Measurements from ENCODE around the gene TMEM270.

The TMEM270 gene

DNA sequence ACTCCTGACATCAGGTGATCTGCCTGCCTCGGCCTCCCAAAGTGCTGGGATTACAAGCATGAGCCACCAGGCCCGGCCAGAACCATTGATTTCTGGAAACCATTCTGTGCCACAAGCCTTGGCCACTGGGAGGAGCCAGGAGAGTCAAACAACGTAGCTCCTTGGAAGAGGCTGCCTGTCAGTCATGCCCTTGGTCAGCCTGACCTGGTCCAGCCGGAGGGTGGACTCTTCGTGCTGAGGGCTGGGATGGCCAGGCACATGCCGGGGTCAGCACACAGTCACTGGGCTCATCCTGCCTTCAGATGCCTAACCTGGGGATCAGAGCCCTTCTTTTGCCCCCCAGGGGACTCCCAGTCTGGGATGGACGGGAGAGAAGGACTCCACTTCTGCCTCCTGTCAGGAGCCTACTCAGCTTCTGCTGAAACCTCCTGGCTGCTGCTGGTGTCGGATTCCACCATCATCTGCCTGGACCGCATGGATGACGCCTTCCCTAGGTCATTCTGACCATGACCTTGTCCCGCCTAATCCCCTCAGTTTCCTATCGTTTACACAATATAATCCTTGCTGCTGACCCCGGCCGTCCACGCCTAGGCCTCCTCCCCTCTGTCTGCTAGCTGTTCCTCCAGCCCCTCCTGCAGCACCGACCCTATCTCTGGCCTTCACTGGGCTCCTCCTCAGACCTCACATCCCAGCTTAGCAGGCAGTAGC is 30.4 kb downstream of the TMEM270 start:
- Histone ChIP-seq H3K27ac (ENCODE audit: low read length) (no peak overlapping the region), H3K9me3 (ENCODE audit: control insufficient read depth in 2 of 2, low read length in 2 of 2) (no peaks in the 10 kb centered on the region), H3K4me1 (ENCODE audit: control insufficient read depth, insufficient read depth, low read length) (peaks cover 39% of the 10 kb centered on the region), H3K9ac (ENCODE audit: low read length in 2 of 2) (no peak overlapping the region), H3K4me3 (ENCODE audit: low read length in 2 of 2) (no peak overlapping the region), H3K27me3 (ENCODE audit: control insufficient read depth in 1 of 2, insufficient read depth in 2 of 2, low read length in 2 of 2) (no peaks in the 10 kb centered on the region), H3K36me3 (ENCODE audit: control insufficient read depth in 2 of 2, insufficient read depth in 2 of 2, low read length in 2 of 2) (no peaks in the 10 kb centered on the region)

DNA sequence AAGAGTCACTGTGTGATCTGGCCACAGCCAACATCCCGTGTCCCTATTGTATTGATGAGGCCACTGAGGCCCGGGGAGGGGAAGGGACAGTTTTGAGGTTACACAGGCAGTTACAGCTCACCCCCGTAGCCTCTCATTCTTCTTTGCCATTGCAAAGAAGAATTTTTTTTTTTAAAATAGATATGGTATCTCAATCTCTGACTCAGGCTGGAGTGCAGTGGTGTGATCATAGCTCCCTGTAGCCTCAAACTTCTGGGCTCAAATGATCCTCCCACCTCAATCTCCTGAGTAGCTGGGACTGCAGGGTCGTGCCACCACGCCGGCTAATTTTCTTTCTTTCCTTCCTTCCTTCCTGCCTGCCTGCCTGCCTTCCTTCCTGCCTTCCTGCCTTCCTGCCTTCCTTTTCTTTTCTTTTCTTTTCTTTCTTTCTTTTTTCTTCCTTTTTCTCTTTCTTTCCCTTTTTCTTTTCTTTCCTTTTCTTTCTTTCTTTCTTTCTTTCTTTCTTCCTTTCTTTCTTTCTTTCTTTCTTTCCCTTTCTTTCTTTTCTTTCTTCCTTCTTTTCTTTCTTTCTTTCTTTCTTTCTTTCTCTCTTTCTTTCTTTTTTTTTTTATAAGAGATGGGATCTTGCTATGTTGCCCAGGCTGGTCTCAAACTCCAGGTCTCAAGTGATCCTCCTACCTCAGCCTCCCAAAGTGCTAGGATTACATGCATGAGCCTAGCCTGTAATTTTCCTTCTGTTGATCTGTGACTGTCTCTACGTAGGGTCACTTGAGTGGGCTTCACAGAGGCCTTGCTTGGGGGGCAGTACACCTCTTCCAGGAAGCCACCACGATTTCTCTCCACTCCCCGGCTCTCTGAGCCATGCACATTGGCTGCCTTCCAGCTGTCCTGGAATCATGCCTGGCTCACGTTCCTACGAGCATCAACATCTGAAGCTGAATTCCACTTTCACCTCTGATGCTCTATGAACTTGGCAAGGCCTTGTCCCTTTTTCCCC is 31.3 kb downstream of the TMEM270 start:
- Histone ChIP-seq H3K27ac (ENCODE audit: low read length) (no peak overlapping the region), H3K27me3 (ENCODE audit: control insufficient read depth in 1 of 2, insufficient read depth in 2 of 2, low read length in 2 of 2) (no peaks in the 10 kb centered on the region), H3K4me3 (ENCODE audit: low read length in 2 of 2) (peak overlapping the region in 1 of 2 donors; percentile 47), H3K9ac (ENCODE audit: low read length in 2 of 2) (no peak overlapping the region), H3K9me3 (ENCODE audit: control insufficient read depth in 2 of 2, low read length in 2 of 2) (peaks cover 0 to 6% of the 10 kb centered on the region in 2 donors), H3K36me3 (ENCODE audit: control insufficient read depth in 2 of 2, insufficient read depth in 2 of 2, low read length in 2 of 2) (no peaks in the 10 kb centered on the region), H3K4me1 (ENCODE audit: control insufficient read depth, insufficient read depth, low read length) (peaks cover 29% of the 10 kb centered on the region)

- Histone ChIP-seq H3K27ac (ENCODE audit: low read length) (no peak overlapping the region), H3K4me3 (ENCODE audit: low read length in 2 of 2) (peak overlapping the region; percentile 19 to 47), H3K9me3 (ENCODE audit: control insufficient read depth in 2 of 2, low read length in 2 of 2) (peaks cover 0 to 6% of the 10 kb centered on the region in 2 donors), H3K27me3 (ENCODE audit: control insufficient read depth in 1 of 2, insufficient read depth in 2 of 2, low read length in 2 of 2) (no peaks in the 10 kb centered on the region), H3K4me1 (ENCODE audit: control insufficient read depth, insufficient read depth, low read length) (peaks cover 26% of the 10 kb centered on the region), H3K9ac (ENCODE audit: low read length in 2 of 2) (no peak overlapping the region), H3K36me3 (ENCODE audit: control insufficient read depth in 2 of 2, insufficient read depth in 2 of 2, low read length in 2 of 2) (no peaks in the 10 kb centered on the region)
Measured at GRCh38 chr7:73893342-73894101, 32.6 kb downstream of the TMEM270 start.

GRCh38 chr7:73894166-73894565 is 33.2 kb downstream of the TMEM270 start:
- Histone ChIP-seq H3K4me3 (ENCODE audit: low read length in 2 of 2) (no peak overlapping the region), H3K9ac (ENCODE audit: low read length in 2 of 2) (no peak overlapping the region), H3K36me3 (ENCODE audit: control insufficient read depth in 2 of 2, insufficient read depth in 2 of 2, low read length in 2 of 2) (no peaks in the 10 kb centered on the region), H3K9me3 (ENCODE audit: control insufficient read depth in 2 of 2, low read length in 2 of 2) (peaks cover 0 to 6% of the 10 kb centered on the region in 2 donors), H3K27ac (ENCODE audit: low read length) (no peak overlapping the region), H3K4me1 (ENCODE audit: control insufficient read depth, insufficient read depth, low read length) (peaks cover 26% of the 10 kb centered on the region), H3K27me3 (ENCODE audit: control insufficient read depth in 1 of 2, insufficient read depth in 2 of 2, low read length in 2 of 2) (no peaks in the 10 kb centered on the region)

- peaks cover 30% of the 10 kb centered on the region for H3K4me1 ChIP-seq (ENCODE audit: control insufficient read depth, insufficient read depth, low read length)
- H3K9ac ChIP-seq (ENCODE audit: low read length in 2 of 2): no peak overlapping the region
- no peak overlapping the region for H3K4me3 ChIP-seq (ENCODE audit: low read length in 2 of 2)
- H3K27me3 ChIP-seq (ENCODE audit: control insufficient read depth in 1 of 2, insufficient read depth in 2 of 2, low read length in 2 of 2): no peaks in the 10 kb centered on the region
- H3K9me3 ChIP-seq (ENCODE audit: control insufficient read depth in 2 of 2, low read length in 2 of 2): peaks cover 0 to 6% of the 10 kb centered on the region in 2 donors
- H3K27ac ChIP-seq (ENCODE audit: low read length): no peak overlapping the region
- H3K36me3 ChIP-seq (ENCODE audit: control insufficient read depth in 2 of 2, insufficient read depth in 2 of 2, low read length in 2 of 2): no peaks in the 10 kb centered on the region
Measured at GRCh38 chr7:73894733-73895551, 34.0 kb downstream of the TMEM270 start.

- H3K27me3 ChIP-seq (ENCODE audit: control insufficient read depth in 1 of 2, insufficient read depth in 2 of 2, low read length in 2 of 2): no peaks in the 10 kb centered on the region
- H3K9me3 ChIP-seq (ENCODE audit: control insufficient read depth in 2 of 2, low read length in 2 of 2): peaks cover 0 to 6% of the 10 kb centered on the region in 2 donors
- no peak overlapping the region for H3K4me3 ChIP-seq (ENCODE audit: low read length in 2 of 2)
- H3K36me3 ChIP-seq (ENCODE audit: control insufficient read depth in 2 of 2, insufficient read depth in 2 of 2, low read length in 2 of 2): no peaks in the 10 kb centered on the region
- no peak overlapping the region for H3K9ac ChIP-seq (ENCODE audit: low read length in 2 of 2)
- H3K4me1 ChIP-seq (ENCODE audit: control insufficient read depth, insufficient read depth, low read length): peaks cover 36% of the 10 kb centered on the region
- H3K27ac ChIP-seq (ENCODE audit: low read length): no peak overlapping the region
Measured at GRCh38 chr7:73895626-73896025, 34.7 kb downstream of the TMEM270 start.

DNA sequence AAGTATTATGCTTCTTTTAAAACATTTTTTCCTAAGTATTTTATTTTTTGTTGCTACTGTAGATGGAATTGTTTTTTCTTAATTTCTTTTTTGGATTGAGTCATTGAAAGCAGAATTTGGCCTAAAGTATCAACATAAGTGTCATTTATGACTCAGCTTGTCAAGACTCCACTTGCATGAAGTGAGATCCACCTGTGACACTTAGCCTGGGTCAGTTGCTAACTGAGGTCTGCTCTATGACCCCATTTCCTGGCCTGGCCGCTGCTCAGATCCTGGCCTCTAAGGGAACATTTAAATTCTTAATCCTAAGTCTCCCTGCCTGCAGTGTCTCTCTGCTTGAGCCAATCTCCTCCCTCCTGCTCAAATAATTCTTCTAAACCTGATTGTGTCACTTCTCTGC is 35.5 kb downstream of the TMEM270 start:
- Histone ChIP-seq H3K4me3 (ENCODE audit: low read length in 2 of 2) (no peak overlapping the region), H3K36me3 (ENCODE audit: control insufficient read depth in 2 of 2, insufficient read depth in 2 of 2, low read length in 2 of 2) (no peaks in the 10 kb centered on the region), H3K9me3 (ENCODE audit: control insufficient read depth in 2 of 2, low read length in 2 of 2) (peaks cover 0 to 6% of the 10 kb centered on the region in 2 donors), H3K4me1 (ENCODE audit: control insufficient read depth, insufficient read depth, low read length) (peaks cover 36% of the 10 kb centered on the region), H3K27ac (ENCODE audit: low read length) (no peak overlapping the region), H3K9ac (ENCODE audit: low read length in 2 of 2) (no peak overlapping the region), H3K27me3 (ENCODE audit: control insufficient read depth in 1 of 2, insufficient read depth in 2 of 2, low read length in 2 of 2) (no peaks in the 10 kb centered on the region)

- H3K9ac ChIP-seq (ENCODE audit: low read length in 2 of 2): no peak overlapping the region
- no peaks in the 10 kb centered on the region for H3K27me3 ChIP-seq (ENCODE audit: control insufficient read depth in 1 of 2, insufficient read depth in 2 of 2, low read length in 2 of 2)
- H3K36me3 ChIP-seq (ENCODE audit: control insufficient read depth in 2 of 2, insufficient read depth in 2 of 2, low read length in 2 of 2): no peaks in the 10 kb centered on the region
- peaks cover 14% of the 10 kb centered on the region for H3K4me1 ChIP-seq (ENCODE audit: control insufficient read depth, insufficient read depth, low read length)
- H3K27ac ChIP-seq (ENCODE audit: low read length): no peak overlapping the region
- peaks cover 0 to 6% of the 10 kb centered on the region in 2 donors for H3K9me3 ChIP-seq (ENCODE audit: control insufficient read depth in 2 of 2, low read length in 2 of 2)
- no peak overlapping the region for H3K4me3 ChIP-seq (ENCODE audit: low read length in 2 of 2)
Measured at GRCh38 chr7:73899731-73900142, 38.8 kb downstream of the TMEM270 start.

DNA sequence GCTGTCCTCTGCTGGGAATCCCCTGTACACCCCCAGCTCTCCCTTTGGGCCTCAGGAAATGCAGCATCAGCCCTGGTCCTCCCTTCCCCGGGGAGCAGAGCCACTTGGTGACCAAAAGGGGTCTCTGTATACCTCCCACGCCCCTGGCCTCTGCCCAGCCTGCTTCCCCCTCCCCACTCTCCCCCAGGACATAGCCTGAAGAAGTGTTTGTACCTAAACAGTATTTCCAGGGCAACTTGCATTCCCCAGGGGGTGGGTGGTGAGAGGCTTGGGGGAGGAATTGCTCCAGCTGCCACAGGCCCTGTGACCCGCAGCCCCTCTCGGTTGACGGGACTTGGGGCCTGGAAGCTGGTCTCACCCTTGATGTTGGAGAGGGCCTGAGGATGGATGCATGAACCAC is 39.3 kb downstream of the TMEM270 start:
- Histone ChIP-seq H3K27me3 (ENCODE audit: control insufficient read depth in 1 of 2, insufficient read depth in 2 of 2, low read length in 2 of 2) (no peaks in the 10 kb centered on the region), H3K4me1 (ENCODE audit: control insufficient read depth, insufficient read depth, low read length) (peaks cover 10% of the 10 kb centered on the region), H3K9me3 (ENCODE audit: control insufficient read depth in 2 of 2, low read length in 2 of 2) (peaks cover 0 to 6% of the 10 kb centered on the region in 2 donors), H3K36me3 (ENCODE audit: control insufficient read depth in 2 of 2, insufficient read depth in 2 of 2, low read length in 2 of 2) (no peaks in the 10 kb centered on the region), H3K27ac (ENCODE audit: low read length) (no peak overlapping the region), H3K9ac (ENCODE audit: low read length in 2 of 2) (no peak overlapping the region), H3K4me3 (ENCODE audit: low read length in 2 of 2) (no peak overlapping the region)
